ENCODE data around the gene CRACDL. TPM values are rescaled to one million over a fixed set of nuclear protein-coding genes. Genes with fewer than 3 reads are reported as not detected.
"Not testable (repeated sequence)": the region's sequence is repeated elsewhere in the genome, so short reads cannot be mapped to it uniquely, and the experiment has no call there.

The CRACDL gene
- total RNA-seq, 1 experiment from 2014 or later, result not detected

- H3K27me3 ChIP-seq, H3K36me3 ChIP-seq, H3K4me3 ChIP-seq, DNase-seq, H3K9me3 ChIP-seq: not testable (repeated sequence)
These were observed 183.3 kb downstream of the CRACDL start for GRCh38 chr2:98752711-98753110.

DNA sequence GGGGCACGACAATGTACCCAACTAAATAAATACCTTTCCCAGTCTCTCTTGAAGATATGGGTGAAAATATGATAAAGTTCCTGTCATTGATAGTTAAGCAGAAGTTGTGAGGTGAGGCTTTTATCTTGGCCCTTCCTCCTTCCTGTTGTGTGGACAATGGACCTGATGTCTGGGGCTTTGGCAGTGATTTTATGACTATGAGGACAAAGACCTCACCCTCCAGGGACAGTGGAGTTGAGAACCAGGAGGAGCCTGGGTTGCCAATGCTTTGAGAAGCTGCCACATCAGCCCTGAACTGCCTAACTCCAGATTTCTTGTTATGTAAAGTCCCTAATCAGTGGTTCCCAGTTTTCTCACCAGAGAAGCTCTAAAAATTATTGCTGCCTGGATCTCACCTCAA is 184.3 kb downstream of the CRACDL start:
- Histone ChIP-seq H3K27me3 (no peaks in the 10 kb centered on the region), H3K36me3 (no peaks in the 10 kb centered on the region), H3K4me3 (no peak overlapping the region), H3K9me3 (no peaks in the 10 kb centered on the region)
- DNase-seq, result no peak

GRCh38 chr2:98750593-98751282 is 185.3 kb downstream of the CRACDL start:
- DNase-seq, result no peak
- H3K27me3 ChIP-seq, result no peaks in the 10 kb centered on the region
- H3K36me3 ChIP-seq, result no peaks in the 10 kb centered on the region
- no peak overlapping the region for H3K4me3 ChIP-seq
- no peaks in the 10 kb centered on the region for H3K9me3 ChIP-seq

GRCh38 chr2:98749066-98749450 is 187.0 kb downstream of the CRACDL start:
- Histone ChIP-seq H3K9me3 (no peaks in the 10 kb centered on the region), H3K27me3 (no peaks in the 10 kb centered on the region), H3K4me3 (no peak overlapping the region), H3K36me3 (no peaks in the 10 kb centered on the region)
- DNase-seq, result no peak

DNA sequence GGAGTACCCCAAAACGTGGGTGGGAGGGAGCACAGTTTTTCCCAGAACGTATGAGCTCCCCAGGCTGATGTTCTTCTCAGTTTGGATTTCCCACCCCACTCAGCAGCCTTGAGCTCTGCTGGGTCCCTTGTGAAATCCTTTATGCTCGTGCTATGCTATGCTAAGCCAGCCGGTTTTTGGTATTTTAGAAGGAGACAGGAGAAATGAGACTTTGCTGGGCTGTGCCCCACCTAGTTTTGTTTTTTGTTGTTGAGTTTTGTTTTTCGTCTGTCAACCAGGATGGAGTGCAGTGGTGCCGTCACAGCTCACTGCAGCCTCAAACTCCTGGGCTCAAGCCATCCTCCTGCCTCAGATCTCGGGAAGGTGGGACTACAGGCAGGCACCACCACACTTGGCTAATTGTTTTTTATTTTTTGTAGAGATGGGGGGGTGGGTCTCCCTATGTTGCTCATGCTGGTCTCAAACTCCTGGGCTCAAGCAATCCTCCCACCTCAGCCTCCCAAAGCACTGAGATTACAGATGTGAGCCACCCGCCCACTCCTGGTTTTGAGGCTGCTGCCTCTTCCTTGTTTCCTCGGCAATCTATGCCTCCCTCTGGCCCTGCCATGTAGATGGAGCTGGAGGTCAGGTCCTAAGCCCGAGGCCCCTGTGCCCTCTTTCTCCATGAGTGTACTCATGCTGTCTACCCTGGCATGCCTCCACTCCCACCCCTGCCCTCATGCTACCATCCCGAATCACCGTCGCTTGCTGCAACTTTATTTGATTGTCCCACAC is 187.5 kb downstream of the CRACDL start:
- H3K9me3 ChIP-seq, result no peaks in the 10 kb centered on the region
- no peak overlapping the region for H3K4me3 ChIP-seq
- no peaks in the 10 kb centered on the region for H3K36me3 ChIP-seq
- no peaks in the 10 kb centered on the region for H3K27me3 ChIP-seq
- DNase-seq, result no peak

- Histone ChIP-seq H3K9me3 (no peaks in the 10 kb centered on the region), H3K36me3 (no peaks in the 10 kb centered on the region), H3K27me3 (no peaks in the 10 kb centered on the region), H3K4me3 (no peak overlapping the region)
- DNase-seq, result no peak
These were observed 188.1 kb downstream of the CRACDL start for GRCh38 chr2:98747888-98748287.

GRCh38 chr2:98746426-98746825 is 189.6 kb downstream of the CRACDL start:
- DNase-seq, result no peak
- Histone ChIP-seq H3K27me3 (0 out of 2 replicates have a peak, but pooled peaks cover under 1% of the 10 kb centered on the region), H3K36me3 (no peaks in the 10 kb centered on the region), H3K4me3 (no peak overlapping the region), H3K9me3 (no peaks in the 10 kb centered on the region)

- H3K9me3 ChIP-seq, result no peaks in the 10 kb centered on the region
- 0 out of 2 replicates have a peak, but pooled peaks cover 2% of the 10 kb centered on the region for H3K27me3 ChIP-seq
- no peaks in the 10 kb centered on the region for H3K36me3 ChIP-seq
- no peak for DNase-seq
- no peak overlapping the region for H3K4me3 ChIP-seq
These were observed 191.4 kb downstream of the CRACDL start for GRCh38 chr2:98744595-98744994.

Other genes with a start within 250 kb of the CRACDL start
- 0.89 and 2.2 TPM in 2 replicates for gene MGAT4A, start 205.1 kb downstream of the CRACDL start, total RNA-seq (2014; rRNA removed; shearing (Covaris generic); ENCODE audit: low replicate concordance)
- gene C2orf15, start 205.5 kb upstream of the CRACDL start, total RNA-seq (2014; rRNA removed; shearing (Covaris generic); ENCODE audit: low replicate concordance), result not detected in 2 replicates
- not detected in 2 replicates for gene TSGA10, start 218.7 kb upstream of the CRACDL start, total RNA-seq (2014; rRNA removed; shearing (Covaris generic); ENCODE audit: low replicate concordance)
- gene LIPT1, start 218.7 kb upstream of the CRACDL start, total RNA-seq (2014; rRNA removed; shearing (Covaris generic); ENCODE audit: low replicate concordance), result 3.3 and 4.2 TPM in 2 replicates
- 29.7 and 50.8 TPM in 2 replicates for gene MITD1, start 244.8 kb upstream of the CRACDL start, total RNA-seq (2014; rRNA removed; shearing (Covaris generic); ENCODE audit: low replicate concordance)
- 50.3 and 59.7 TPM in 2 replicates for gene MRPL30, start 245.0 kb upstream of the CRACDL start, total RNA-seq (2014; rRNA removed; shearing (Covaris generic); ENCODE audit: low replicate concordance)